ENCODE measurements around the gene ZCCHC17.

DNA sequence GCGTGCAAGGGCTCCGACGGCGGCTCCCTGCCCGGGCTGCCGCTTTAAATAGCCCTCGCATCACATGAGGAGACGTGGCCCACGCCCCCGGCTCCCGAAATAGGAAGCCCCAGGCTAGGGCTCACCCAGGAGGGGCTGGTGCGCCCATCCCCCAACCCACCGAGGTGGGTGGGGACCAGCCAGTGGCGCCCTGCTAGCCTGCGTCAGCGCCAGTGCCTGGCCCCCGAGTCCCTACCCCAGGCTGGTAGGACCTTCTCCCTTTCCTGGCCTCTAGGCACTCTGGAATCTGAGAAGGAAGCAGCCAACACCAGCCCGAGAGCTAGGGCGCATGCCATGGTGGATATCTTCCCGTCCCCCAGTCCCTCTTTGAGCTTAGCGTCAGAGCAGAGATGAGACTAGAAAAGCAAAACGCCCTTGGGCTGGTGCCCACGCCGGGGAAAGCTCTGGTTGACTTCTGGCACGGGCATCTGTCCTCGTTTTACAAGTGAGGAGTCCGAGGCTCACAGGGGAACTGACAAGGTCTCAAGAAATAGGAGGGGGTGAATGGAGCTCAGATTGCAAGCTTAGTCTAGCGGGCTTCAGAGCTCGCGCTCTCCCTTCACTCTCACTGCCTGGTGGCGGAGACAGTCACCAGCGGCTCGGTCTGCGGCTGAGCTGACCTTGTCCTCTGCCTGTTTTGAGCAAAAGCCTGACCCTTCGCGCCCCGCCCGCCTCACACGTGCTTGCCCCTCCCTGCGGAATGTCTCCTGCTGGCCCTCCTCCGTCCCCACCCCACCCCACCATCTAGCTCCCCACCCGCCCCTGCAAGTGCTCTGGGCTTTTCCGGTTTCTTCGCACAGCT lies 76.4 kb downstream of the ZCCHC17 start, which contains the start of gene FABP3:
- TF ChIP-seq ARNT (IDR thresholded peaks at IDR 0.05): no peak
- no peak for TF ChIP-seq ELF4 (IDR thresholded peaks at IDR 0.05)
- no peak for TF ChIP-seq TARDBP (IDR thresholded peaks at IDR 0.05)
- TF ChIP-seq FOXM1 (IDR thresholded peaks at IDR 0.05; ENCODE audit: borderline replicate concordance): no peak
- no peak for TF ChIP-seq FOXA1 (IDR thresholded peaks at IDR 0.05)
- TF ChIP-seq FOXK2 (IDR thresholded peaks at IDR 0.05): no peak
- TF ChIP-seq BHLHE40 (IDR thresholded peaks at IDR 0.05; ENCODE audit: borderline replicate concordance): no peak
- peak; percentile 87 for TF ChIP-seq L3MBTL2 (conservative IDR thresholded peaks at IDR 0.05)
- TF ChIP-seq NFRKB (IDR thresholded peaks at IDR 0.05): no peak
- no peak for TF ChIP-seq SP1 (IDR thresholded peaks at IDR 0.05)
- no peak for TF ChIP-seq SUZ12 (IDR thresholded peaks at IDR 0.05)
- TF ChIP-seq ZNF384 (IDR thresholded peaks at IDR 0.05): no peak
- TF ChIP-seq HDGF (IDR thresholded peaks at IDR 0.05; ENCODE audit: borderline replicate concordance): no peak

Measured in HEK293T (cell line).